ENCODE measurements around the gene CRELD2.

CRELD2 gene

GRCh38 chr22:49918911-49919881 is 762 bp downstream of the CRELD2 start:
- Histone ChIP-seq H3K27me3 (ENCODE audit: insufficient read depth, low read length, poor library complexity) (no peaks in the 10 kb centered on the region), H3K4me1 (ENCODE audit: insufficient read depth, low read length) (peaks cover 24% of the 10 kb centered on the region), H2AFZ (ENCODE audit: low read depth, low read length) (peak overlapping the region; percentile 72), H4K20me1 (ENCODE audit: insufficient read depth, low read length) (peaks cover 2% of the 10 kb centered on the region), H3K27ac (ENCODE audit: low read length) (peak overlapping the region; percentile 48), H3K9me3 (ENCODE audit: insufficient read depth, low read length, severe bottlenecking) (no peaks in the 10 kb centered on the region), H3K79me2 (ENCODE audit: insufficient read depth, low read length) (peaks cover 29% of the 10 kb centered on the region), H3K4me2 (ENCODE audit: insufficient read depth, low read length) (peak overlapping the region; percentile 97), H3K9ac (ENCODE audit: low read depth, low read length) (peak overlapping the region; percentile 84), H3K36me3 (ENCODE audit: insufficient read depth, low read length) (peaks cover 14% of the 10 kb centered on the region), H3K4me3 (ENCODE audit: low read depth in 1 of 2, low read length in 2 of 2) (peak overlapping the region; percentile 28 to 80; a peak in 3 of 4 replicates)
- TF ChIP-seq, protein P1, sequence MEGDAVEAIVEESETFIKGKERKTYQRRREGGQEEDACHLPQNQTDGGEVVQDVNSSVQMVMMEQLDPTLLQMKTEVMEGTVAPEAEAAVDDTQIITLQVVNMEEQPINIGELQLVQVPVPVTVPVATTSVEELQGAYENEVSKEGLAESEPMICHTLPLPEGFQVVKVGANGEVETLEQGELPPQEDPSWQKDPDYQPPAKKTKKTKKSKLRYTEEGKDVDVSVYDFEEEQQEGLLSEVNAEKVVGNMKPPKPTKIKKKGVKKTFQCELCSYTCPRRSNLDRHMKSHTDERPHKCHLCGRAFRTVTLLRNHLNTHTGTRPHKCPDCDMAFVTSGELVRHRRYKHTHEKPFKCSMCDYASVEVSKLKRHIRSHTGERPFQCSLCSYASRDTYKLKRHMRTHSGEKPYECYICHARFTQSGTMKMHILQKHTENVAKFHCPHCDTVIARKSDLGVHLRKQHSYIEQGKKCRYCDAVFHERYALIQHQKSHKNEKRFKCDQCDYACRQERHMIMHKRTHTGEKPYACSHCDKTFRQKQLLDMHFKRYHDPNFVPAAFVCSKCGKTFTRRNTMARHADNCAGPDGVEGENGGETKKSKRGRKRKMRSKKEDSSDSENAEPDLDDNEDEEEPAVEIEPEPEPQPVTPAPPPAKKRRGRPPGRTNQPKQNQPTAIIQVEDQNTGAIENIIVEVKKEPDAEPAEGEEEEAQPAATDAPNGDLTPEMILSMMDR (IDR thresholded peaks at IDR 0.05; ENCODE audit: borderline replicate concordance, extremely low read depth, low read length, poor library complexity, severe bottlenecking) = no peak
- no peak for TF ChIP-seq EZH2 (IDR thresholded peaks at IDR 0.05; ENCODE audit: borderline replicate concordance, low read depth, low read length, severe bottlenecking)
- DNase-seq (no peak), ATAC-seq (ENCODE audit: insufficient read depth, low read depth) (no peak)

DNA sequence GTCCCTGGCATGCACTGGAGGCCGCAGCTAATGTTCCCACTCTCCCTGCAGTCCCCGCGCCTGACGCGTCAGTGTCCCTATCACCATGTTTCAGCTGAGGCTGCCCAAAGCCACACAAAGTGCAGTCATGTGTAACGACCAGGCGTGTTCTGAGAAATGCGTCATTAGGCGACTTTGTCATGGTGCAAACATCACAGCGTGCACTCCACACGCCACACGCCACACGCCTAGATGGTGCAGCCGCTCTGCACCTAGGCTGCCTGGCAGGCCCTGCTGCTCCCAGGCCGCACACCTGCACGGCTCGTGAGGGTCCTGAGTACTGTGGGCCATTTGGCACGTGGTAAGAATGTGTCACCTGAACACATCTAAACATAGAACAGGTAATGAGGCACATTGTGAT is 2.4 kb downstream of the CRELD2 start:
- TF ChIP-seq, protein P1 (IDR thresholded peaks at IDR 0.05; ENCODE audit: borderline replicate concordance, extremely low read depth, low read length, poor library complexity, severe bottlenecking) = no peak
- TF ChIP-seq EZH2 (IDR thresholded peaks at IDR 0.05; ENCODE audit: borderline replicate concordance, low read depth, low read length, severe bottlenecking) = no peak
- H3K79me2 ChIP-seq (ENCODE audit: insufficient read depth, low read length) = peaks cover 21% of the 10 kb centered on the region
- H3K27ac ChIP-seq (ENCODE audit: low read length) = no peak overlapping the region
- no peak overlapping the region for H3K4me3 ChIP-seq (ENCODE audit: low read depth in 1 of 2, low read length in 2 of 2)
- peaks cover 35% of the 10 kb centered on the region for H3K4me1 ChIP-seq (ENCODE audit: insufficient read depth, low read length)
- no peak overlapping the region for H3K9ac ChIP-seq (ENCODE audit: low read depth, low read length)
- no peaks in the 10 kb centered on the region for H3K9me3 ChIP-seq (ENCODE audit: insufficient read depth, low read length, severe bottlenecking)
- no peak overlapping the region for H2AFZ ChIP-seq (ENCODE audit: low read depth, low read length)
- H3K36me3 ChIP-seq (ENCODE audit: insufficient read depth, low read length) = peaks cover 13% of the 10 kb centered on the region
- H3K27me3 ChIP-seq (ENCODE audit: insufficient read depth, low read length, poor library complexity) = no peaks in the 10 kb centered on the region
- H4K20me1 ChIP-seq (ENCODE audit: insufficient read depth, low read length) = no peaks in the 10 kb centered on the region; the same call in 1 of the 2 replicates
- no peak for DNase-seq
- ATAC-seq (ENCODE audit: insufficient read depth, low read depth) = no peak
- H3K4me2 ChIP-seq (ENCODE audit: insufficient read depth, low read length) = no peak overlapping the region

GRCh38 chr22:49921508-49922278 is 3.3 kb downstream of the CRELD2 start:
- H3K4me2 ChIP-seq (ENCODE audit: insufficient read depth, low read length) = no peak overlapping the region
- no peak for DNase-seq
- H3K36me3 ChIP-seq (ENCODE audit: insufficient read depth, low read length) = peaks cover 13% of the 10 kb centered on the region
- H3K9me3 ChIP-seq (ENCODE audit: insufficient read depth, low read length, severe bottlenecking) = no peaks in the 10 kb centered on the region
- H3K4me3 ChIP-seq (ENCODE audit: low read depth in 1 of 2, low read length in 2 of 2) = no peak overlapping the region
- H3K4me1 ChIP-seq (ENCODE audit: insufficient read depth, low read length) = peaks cover 33% of the 10 kb centered on the region
- no peak overlapping the region for H2AFZ ChIP-seq (ENCODE audit: low read depth, low read length)
- peaks cover 17% of the 10 kb centered on the region for H3K79me2 ChIP-seq (ENCODE audit: insufficient read depth, low read length)
- ATAC-seq (ENCODE audit: insufficient read depth, low read depth) = no peak
- H3K27me3 ChIP-seq (ENCODE audit: insufficient read depth, low read length, poor library complexity) = no peaks in the 10 kb centered on the region
- H3K27ac ChIP-seq (ENCODE audit: low read length) = no peak overlapping the region
- no peaks in the 10 kb centered on the region; the same call in 1 of the 2 replicates for H4K20me1 ChIP-seq (ENCODE audit: insufficient read depth, low read length)
- H3K9ac ChIP-seq (ENCODE audit: low read depth, low read length) = no peak overlapping the region
- TF ChIP-seq, protein P1 (IDR thresholded peaks at IDR 0.05; ENCODE audit: borderline replicate concordance, extremely low read depth, low read length, poor library complexity, severe bottlenecking) = no peak
- no peak for TF ChIP-seq EZH2 (IDR thresholded peaks at IDR 0.05; ENCODE audit: borderline replicate concordance, low read depth, low read length, severe bottlenecking)
